Measurements from ENCODE around the gene SFXN5.
A peak's percentile ranks its signal among the peaks of the same experiment; 100 is the strongest.
"Not testable (repeated sequence)": the region's sequence is repeated elsewhere in the genome, so short reads cannot be mapped to it uniquely, and the experiment has no call there.

The SFXN5 gene

GRCh38 chr2:73076701-73077423, 5.3 kb upstream of the SFXN5 start:
- DNase-seq = no peak

- no peak for DNase-seq
Observed at GRCh38 chr2:73075477-73076373, 4.2 kb upstream of the SFXN5 start.

GRCh38 chr2:73074110-73075069, 2.9 kb upstream of the SFXN5 start:
- no peak for DNase-seq

- no peak for DNase-seq
Observed at GRCh38 chr2:73072416-73072815, 904 bp upstream of the SFXN5 start.

- no peak for DNase-seq
Observed at GRCh38 chr2:73072129-73072395, 550 bp upstream of the SFXN5 start.

- DNase-seq = peak; percentile 22
Observed at GRCh38 chr2:73070643-73071359, 711 bp downstream of the SFXN5 start.

- DNase-seq = no peak
Observed at GRCh38 chr2:73069855-73070642, 1.5 kb downstream of the SFXN5 start.

GRCh38 chr2:73069041-73069854, 2.3 kb downstream of the SFXN5 start:
- DNase-seq = no peak

GRCh38 chr2:73068147-73068546, 3.4 kb downstream of the SFXN5 start:
- DNase-seq = no peak

- no peak for DNase-seq
Observed at GRCh38 chr2:73067043-73067442, 4.5 kb downstream of the SFXN5 start.

- DNase-seq = not testable (repeated sequence)
Observed at GRCh38 chr2:73065070-73065469, 6.4 kb downstream of the SFXN5 start.

- DNase-seq = peak; percentile 83
Observed at GRCh38 chr2:73063909-73064875, 7.3 kb downstream of the SFXN5 start.

GRCh38 chr2:73063472-73063871, 8.0 kb downstream of the SFXN5 start:
- DNase-seq = no peak

GRCh38 chr2:73059106-73059505, 12.4 kb downstream of the SFXN5 start:
- no peak for DNase-seq

GRCh38 chr2:73054980-73055379, 16.5 kb downstream of the SFXN5 start:
- no peak for DNase-seq

GRCh38 chr2:73053316-73054114, 18.0 kb downstream of the SFXN5 start:
- peak; percentile 16 for DNase-seq

GRCh38 chr2:73050121-73050545, 21.4 kb downstream of the SFXN5 start:
- peak; percentile 57 for DNase-seq
